GM19372 (cell line): ENCODE results near the gene SYNE2.

ENCODE experiments used
- ATAC-seq: cut with Tn5 transposase; IDR thresholded peaks from one replicate; pipeline ENCODE4 v1.9.1; 2021; ENCODE audit warnings: mild to moderate bottlenecking, low read depth, moderate library complexity; ENCODE audit not compliant: unreplicated experiment

Gene SYNE2

DNA sequence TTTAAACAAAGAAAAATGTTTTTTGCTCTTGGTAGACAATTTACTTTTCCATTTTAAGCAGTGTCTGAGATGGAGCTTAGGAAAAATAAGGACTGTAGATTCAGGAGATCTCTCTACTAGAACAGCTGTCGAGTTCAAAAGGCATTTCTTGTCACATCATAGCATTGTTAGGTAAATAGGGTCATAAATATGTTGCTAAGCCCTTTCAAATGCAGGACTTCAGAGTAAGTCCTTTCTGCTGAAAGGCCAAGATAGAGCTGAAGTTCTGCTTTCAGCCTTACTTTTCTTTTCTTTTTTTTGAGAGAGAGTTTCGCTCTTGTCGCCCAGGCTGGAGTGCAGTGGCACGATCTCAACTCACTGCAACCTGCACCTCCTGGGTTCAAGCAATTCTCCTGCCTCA is 98.2 kb downstream of the SYNE2 start:
- no peak for ATAC-seq

GRCh38 chr14:63951429-63951828 is 98.6 kb downstream of the SYNE2 start:
- ATAC-seq: no peak

DNA sequence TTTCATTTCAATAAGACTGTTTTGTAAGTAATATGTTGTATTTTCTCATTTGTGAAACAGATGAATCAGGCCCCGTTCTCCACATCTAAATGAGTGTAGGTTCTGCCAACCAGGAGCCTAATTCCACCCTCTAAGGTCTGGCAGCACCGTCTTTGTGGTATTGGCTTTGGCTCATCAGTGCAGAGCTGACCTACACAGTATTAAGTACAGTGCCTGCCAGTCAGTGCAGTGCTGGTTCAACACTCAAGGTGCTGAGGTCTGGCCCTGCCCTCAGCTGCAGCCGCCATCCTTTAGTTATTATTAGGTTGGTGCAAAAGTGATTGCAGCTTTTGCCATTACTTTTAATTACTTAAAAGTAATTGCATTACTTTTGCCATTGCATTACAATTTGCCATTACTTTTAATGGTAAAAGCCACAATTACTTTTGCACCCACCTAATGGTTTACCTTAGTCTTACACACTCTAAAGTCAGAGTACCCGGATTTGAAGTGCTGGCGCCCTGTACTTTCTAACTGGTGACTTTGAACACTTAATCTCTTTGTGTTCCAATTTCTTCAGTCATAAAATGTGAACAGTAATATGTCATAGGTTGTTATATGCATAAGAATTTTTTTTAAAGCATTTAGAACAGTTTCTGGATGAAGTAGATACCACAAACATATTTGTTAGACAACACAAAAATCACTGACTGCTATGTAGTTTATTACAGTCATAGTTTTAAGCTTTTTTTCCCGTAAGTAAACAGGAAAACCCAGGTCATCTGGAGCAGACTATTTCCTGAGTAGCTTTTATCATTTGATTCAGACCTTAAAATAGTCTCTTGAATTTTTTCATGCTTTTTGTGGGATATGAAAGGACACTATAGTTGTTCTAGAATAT is 99.5 kb downstream of the SYNE2 start:
- ATAC-seq: no peak

- no peak for ATAC-seq
These were observed 100.2 kb downstream of the SYNE2 start for GRCh38 chr14:63952933-63953437.

GRCh38 chr14:63956326-63956725 is 103.5 kb downstream of the SYNE2 start:
- ATAC-seq: no peak

DNA sequence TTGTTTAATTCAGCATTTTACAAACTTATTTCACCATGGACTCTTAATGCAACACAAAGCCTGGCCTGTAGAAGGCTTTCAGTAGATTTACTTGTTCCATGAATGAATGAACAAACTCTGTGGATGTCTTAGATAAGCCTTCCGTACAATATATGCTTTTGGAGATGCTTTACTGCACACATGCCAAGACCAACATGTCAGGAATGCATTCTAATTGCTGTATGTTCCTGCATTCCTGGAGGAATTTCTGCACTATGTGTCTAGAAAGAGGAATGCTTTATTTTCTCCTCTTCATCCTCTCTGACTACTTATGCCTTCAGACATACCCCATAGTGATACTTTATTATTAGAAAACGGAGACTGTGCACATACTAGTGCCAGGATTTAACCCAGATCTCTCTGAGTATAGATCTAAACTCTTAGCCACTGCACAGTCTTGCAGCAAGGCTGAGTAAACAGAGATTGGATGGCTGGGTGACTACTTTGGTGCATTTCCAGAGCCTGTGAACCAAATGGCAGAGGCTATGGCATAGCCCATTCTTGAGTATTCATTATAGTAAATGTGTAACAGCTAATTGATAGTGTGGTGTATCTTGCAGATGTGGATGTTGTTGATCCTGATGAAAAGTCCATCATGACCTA is 108.2 kb downstream of the SYNE2 start:
- no peak for ATAC-seq

DNA sequence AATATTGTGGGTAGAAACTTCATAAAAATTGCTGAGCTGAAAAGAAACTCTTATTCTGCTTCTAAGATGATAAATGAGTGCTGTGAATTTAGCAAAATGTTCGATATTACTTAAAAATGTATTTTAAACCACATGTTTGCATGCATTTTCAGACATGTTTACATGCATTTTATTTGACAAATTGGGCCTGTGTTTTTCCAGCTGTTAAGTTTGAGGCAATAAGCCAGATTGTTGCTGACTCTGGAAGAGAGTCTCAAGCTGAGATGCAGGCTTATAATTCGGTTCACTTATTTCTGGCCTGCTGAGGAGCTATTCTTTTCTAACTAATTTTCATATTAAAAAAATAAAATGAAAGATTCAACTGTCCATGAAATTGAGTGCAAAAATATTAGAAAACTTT is 110.1 kb downstream of the SYNE2 start:
- no peak for ATAC-seq

- no peak for ATAC-seq
These were observed 110.6 kb downstream of the SYNE2 start for GRCh38 chr14:63963439-63963838.

DNA sequence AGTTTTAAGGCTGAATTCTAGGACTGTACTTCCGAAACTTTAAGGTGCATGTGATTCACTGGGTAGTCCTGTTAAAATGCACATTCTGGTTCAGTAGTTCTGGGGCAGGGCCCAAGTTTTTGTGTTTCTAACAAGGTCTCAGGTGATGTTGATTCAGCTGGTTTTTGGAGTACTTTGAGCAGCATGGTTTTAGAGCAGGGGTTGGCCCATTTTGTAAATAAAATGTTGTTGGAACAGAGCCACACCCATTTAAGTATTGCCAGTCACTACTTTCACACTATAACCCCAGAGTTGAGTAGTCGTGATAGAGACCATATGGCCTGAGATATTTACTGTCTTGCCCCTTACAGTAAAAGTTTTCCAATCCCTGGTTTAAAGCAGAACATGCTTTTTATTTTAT is 111.3 kb downstream of the SYNE2 start:
- no peak for ATAC-seq

- no peak for ATAC-seq
These were observed 113.6 kb downstream of the SYNE2 start for GRCh38 chr14:63966407-63966806.

- no peak for ATAC-seq
These were observed 119.6 kb downstream of the SYNE2 start for GRCh38 chr14:63972323-63972932.

DNA sequence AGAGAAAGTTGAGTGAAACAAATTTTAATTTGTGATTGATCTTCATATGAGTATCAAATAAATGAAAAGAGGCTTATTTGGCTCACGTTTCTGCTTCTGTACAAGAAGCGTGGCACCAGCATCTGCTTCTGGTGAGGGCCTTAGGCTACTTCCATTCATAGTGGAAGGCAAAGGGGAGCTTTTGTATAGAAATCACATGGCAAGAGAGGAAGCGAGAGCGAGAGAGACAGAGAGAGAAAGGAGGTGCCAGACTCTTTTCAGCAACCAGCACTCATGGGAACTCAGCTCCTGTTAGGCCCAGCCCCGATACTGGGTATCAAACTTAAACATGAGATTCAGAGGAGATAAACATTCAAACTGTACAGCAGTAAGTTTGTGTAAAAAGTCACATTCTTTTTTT is 121.4 kb downstream of the SYNE2 start:
- ATAC-seq: no peak

DNA sequence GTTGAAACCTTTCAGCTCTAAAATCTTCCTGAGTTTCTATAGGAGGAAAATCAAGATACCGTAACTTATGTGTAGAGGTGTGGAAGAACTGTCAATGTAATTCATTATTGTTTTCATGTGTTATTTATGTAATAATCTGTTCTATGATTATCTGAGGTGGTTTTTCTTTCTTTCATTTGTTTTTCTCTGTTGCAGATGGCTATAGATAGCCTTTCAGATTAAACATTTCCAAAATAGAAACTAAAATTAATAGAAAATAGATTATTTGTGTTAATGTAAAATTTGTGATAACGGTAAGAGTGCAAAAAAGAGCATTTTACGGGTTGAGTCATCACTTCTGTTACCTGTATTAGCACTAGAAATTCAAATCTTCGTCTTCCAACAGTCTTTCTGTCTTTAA is 128.8 kb downstream of the SYNE2 start:
- no peak for ATAC-seq

DNA sequence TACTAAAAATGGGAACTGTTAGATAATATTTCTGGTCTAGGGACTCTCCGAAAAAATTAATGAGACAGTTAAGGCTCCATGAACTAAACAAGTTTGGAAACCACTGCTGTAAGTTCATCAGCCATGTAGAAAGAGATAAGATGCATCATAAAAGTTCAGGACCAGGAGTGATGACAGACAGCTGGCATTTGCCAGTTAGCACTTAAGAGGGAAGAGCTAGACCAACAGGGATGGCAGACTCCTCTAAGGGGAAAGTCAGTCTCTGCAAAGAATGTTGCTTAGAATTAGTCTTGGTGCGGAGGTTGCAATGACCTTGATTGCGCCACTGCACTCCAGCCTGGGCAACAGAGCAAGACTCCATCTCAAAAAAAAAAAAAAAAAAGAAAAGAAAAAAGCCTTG is 129.4 kb downstream of the SYNE2 start:
- ATAC-seq: no peak

DNA sequence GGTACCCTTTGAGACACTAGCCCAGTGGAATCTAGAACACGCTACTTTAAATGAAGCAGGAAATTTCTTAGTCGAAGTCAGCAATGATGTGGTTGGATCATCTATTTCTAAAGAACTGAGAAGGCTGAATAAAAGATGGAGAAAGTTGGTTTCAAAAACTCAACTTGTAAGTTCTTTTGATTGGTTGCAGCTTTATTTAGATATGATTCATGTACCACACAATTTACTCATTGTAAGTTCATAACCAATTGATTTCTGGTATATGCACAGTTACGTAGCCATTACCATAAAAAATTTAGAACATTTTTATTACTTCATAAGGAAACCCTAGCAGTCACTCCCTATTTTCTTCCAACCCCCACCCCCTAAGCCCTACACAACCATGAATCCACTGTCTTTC is 129.8 kb downstream of the SYNE2 start:
- ATAC-seq: no peak

- no peak for ATAC-seq
These were observed 134.2 kb downstream of the SYNE2 start for GRCh38 chr14:63986789-63987533.

GRCh38 chr14:63988579-63988978 is 135.8 kb downstream of the SYNE2 start:
- no peak for ATAC-seq

GRCh38 chr14:63991833-63992232 is 139.0 kb downstream of the SYNE2 start:
- ATAC-seq: no peak

DNA sequence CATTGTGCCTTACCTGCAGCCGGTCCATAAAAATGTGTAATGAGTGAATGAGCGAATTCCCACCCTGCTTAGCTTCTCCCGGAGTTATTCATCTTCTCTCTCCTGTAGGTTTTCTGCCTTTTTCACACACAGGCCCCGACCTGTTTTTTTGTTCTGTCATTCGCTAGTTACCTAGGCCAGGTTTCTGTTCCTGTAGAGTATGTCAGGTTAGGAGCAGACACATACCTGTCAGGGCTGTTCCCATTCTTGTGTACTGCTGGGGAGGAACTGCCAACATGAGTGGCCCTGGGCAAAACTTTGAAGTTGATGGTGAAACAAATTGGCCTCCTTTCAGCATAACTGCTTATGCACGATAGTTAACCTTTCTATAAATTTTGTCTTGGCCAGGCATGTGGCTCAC is 140.1 kb downstream of the SYNE2 start:
- no peak for ATAC-seq

DNA sequence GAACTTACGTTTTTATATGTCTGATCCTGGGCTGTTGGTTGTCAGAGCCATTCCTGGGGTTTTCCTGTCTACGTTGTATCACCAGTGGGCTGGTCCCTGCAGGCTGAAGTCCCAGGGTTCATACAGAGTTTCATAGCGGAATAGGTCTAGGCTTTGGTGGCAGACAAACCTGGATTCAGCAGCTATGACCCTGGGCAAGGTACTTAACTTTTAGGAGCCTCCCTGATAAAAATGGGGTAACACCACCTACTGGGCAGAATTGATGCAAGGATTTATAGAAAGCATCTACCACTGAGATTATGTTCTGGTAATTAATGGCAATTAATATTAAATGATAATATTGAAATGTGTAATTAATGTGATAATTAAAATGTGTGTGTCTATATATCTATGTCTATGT is 141.2 kb downstream of the SYNE2 start:
- ATAC-seq: no peak

GRCh38 chr14:63995285-63995684 is 142.5 kb downstream of the SYNE2 start:
- no peak for ATAC-seq
